ENCODE data around the gene DENND1B. TPM values are rescaled to one million over a fixed set of nuclear protein-coding genes. Genes with fewer than 3 reads are reported as not detected.

DENND1B gene
- total and polyA plus RNA-seq, 4 experiments from 2014 or later = 12.5 to 26.3 (median 22.5) TPM

- Histone ChIP-seq H3K4me3 (ENCODE audit: low read length in 2 of 2) (no peak overlapping the region), H3K36me3 (ENCODE audit: insufficient read depth, low read length) (no peaks in the 10 kb centered on the region), H3K4me1 (ENCODE audit: insufficient read depth, low read length) (no peaks in the 10 kb centered on the region), H3K27me3 (ENCODE audit: insufficient read depth, low read length) (no peaks in the 10 kb centered on the region), H3K9me3 (ENCODE audit: control insufficient read depth in 1 of 2, low read length in 2 of 2) (peaks cover 0 to 15% of the 10 kb centered on the region in 2 donors), H3K27ac (ENCODE audit: low read depth, low read length) (no peak overlapping the region)
- ChIA-PET CTCF (ENCODE audit: partially characterized antibody) (no interaction called here), POLR2A (ENCODE audit: partially characterized antibody) (no interaction called here)
- H3K9me3 Mint-ChIP-seq = peaks cover 2 to 44% (median 36%) of the 10 kb centered on the region in 8 donors
- no peaks in the 10 kb centered on the region for H3K4me1 Mint-ChIP-seq
- H3K4me3 Mint-ChIP-seq = no peak overlapping the region
- H3K27ac Mint-ChIP-seq = no peak overlapping the region
- intact Hi-C loops (cut with micrococcal nuclease) = no loop called here
- H3K36me3 Mint-ChIP-seq = peaks cover 23 to 24% of the 10 kb centered on the region in 2 donors
- no peaks in the 10 kb centered on the region for H3K27me3 Mint-ChIP-seq
- DNase-seq = no peak
Observed at GRCh38 chr1:197797010-197797409, 21.7 kb upstream of the DENND1B start.

GRCh38 chr1:197788741-197789739, 13.8 kb upstream of the DENND1B start:
- peak overlapping the region in 1 of 7 donors; percentile 6 for H3K27ac Mint-ChIP-seq
- H3K4me1 ChIP-seq (ENCODE audit: insufficient read depth, low read length) = no peaks in the 10 kb centered on the region
- intact Hi-C loops (cut with micrococcal nuclease) = no loop called here
- no peaks in the 10 kb centered on the region for H3K36me3 Mint-ChIP-seq
- no peak for DNase-seq
- H3K27ac ChIP-seq (ENCODE audit: low read depth, low read length) = no peak overlapping the region
- no peaks in the 10 kb centered on the region for H3K27me3 ChIP-seq (ENCODE audit: insufficient read depth, low read length)
- no peaks in the 10 kb centered on the region for H3K4me1 Mint-ChIP-seq
- H3K9me3 ChIP-seq (ENCODE audit: control insufficient read depth in 1 of 2, low read length in 2 of 2) = no peaks in the 10 kb centered on the region
- H3K4me3 Mint-ChIP-seq = no peak overlapping the region
- no peak overlapping the region for H3K4me3 ChIP-seq (ENCODE audit: low read length in 2 of 2)
- H3K27me3 Mint-ChIP-seq = no peaks in the 10 kb centered on the region
- H3K36me3 ChIP-seq (ENCODE audit: insufficient read depth, low read length) = no peaks in the 10 kb centered on the region
- ChIA-PET POLR2A (ENCODE audit: partially characterized antibody) (no interaction called here), CTCF (ENCODE audit: partially characterized antibody) (interaction anchor here (1.3 kb wide), 1 partner anchor 79 kb away, joined by 4 read pairs; no protein-coding TSS in a partner anchor)
- no peaks in the 10 kb centered on the region for H3K9me3 Mint-ChIP-seq

- CTCF ChIA-PET (ENCODE audit: partially characterized antibody) = no interaction called here
- intact Hi-C loops (cut with micrococcal nuclease) = no loop called here
- H3K4me1 Mint-ChIP-seq = no peaks in the 10 kb centered on the region
Observed at GRCh38 chr1:197787623-197788536, 12.6 kb upstream of the DENND1B start.

GRCh38 chr1:197787056-197787455, 11.8 kb upstream of the DENND1B start:
- H3K27me3 Mint-ChIP-seq = no peaks in the 10 kb centered on the region
- Histone ChIP-seq H3K27ac (ENCODE audit: low read depth, low read length) (no peak overlapping the region), H3K36me3 (ENCODE audit: insufficient read depth, low read length) (no peaks in the 10 kb centered on the region), H3K27me3 (ENCODE audit: insufficient read depth, low read length) (no peaks in the 10 kb centered on the region), H3K9me3 (ENCODE audit: control insufficient read depth in 1 of 2, low read length in 2 of 2) (no peaks in the 10 kb centered on the region), H3K4me1 (ENCODE audit: insufficient read depth, low read length) (no peaks in the 10 kb centered on the region), H3K4me3 (ENCODE audit: low read length in 2 of 2) (no peak overlapping the region)
- H3K9me3 Mint-ChIP-seq = no peaks in the 10 kb centered on the region
- intact Hi-C loops (cut with micrococcal nuclease) = no loop called here
- no peak overlapping the region for H3K27ac Mint-ChIP-seq
- DNase-seq = no peak
- H3K4me1 Mint-ChIP-seq = peaks cover 0 to 1% (median 0%) of the 10 kb centered on the region in 4 donors
- ChIA-PET CTCF (ENCODE audit: partially characterized antibody) (interaction anchor here (0.9 kb wide), 1 partner anchor 13 kb away, joined by 3 read pairs; no protein-coding TSS in a partner anchor), POLR2A (ENCODE audit: partially characterized antibody) (no interaction called here)
- H3K4me3 Mint-ChIP-seq = no peak overlapping the region
- no peaks in the 10 kb centered on the region for H3K36me3 Mint-ChIP-seq

More at GRCh38 chr1:197787623-197788536, 12.6 kb upstream of the DENND1B start:
- Histone ChIP-seq H3K27ac (ENCODE audit: low read depth, low read length) (no peak overlapping the region), H3K36me3 (ENCODE audit: insufficient read depth, low read length) (no peaks in the 10 kb centered on the region), H3K4me1 (ENCODE audit: insufficient read depth, low read length) (no peaks in the 10 kb centered on the region), H3K27me3 (ENCODE audit: insufficient read depth, low read length) (no peaks in the 10 kb centered on the region), H3K4me3 (ENCODE audit: low read length in 2 of 2) (no peak overlapping the region), H3K9me3 (ENCODE audit: control insufficient read depth in 1 of 2, low read length in 2 of 2) (no peaks in the 10 kb centered on the region)
- Mint-ChIP-seq H3K4me3 (no peak overlapping the region), H3K27me3 (no peaks in the 10 kb centered on the region), H3K36me3 (no peaks in the 10 kb centered on the region), H3K27ac (no peak overlapping the region), H3K9me3 (no peaks in the 10 kb centered on the region)
- POLR2A ChIA-PET (ENCODE audit: partially characterized antibody) = no interaction called here
- DNase-seq = no peak

- Mint-ChIP-seq H3K27ac (no peak overlapping the region), H3K27me3 (no peaks in the 10 kb centered on the region), H3K36me3 (no peaks in the 10 kb centered on the region), H3K9me3 (no peaks in the 10 kb centered on the region), H3K4me3 (no peak overlapping the region), H3K4me1 (peaks cover 0 to 1% (median 0%) of the 10 kb centered on the region in 4 donors)
- H3K27me3 ChIP-seq (ENCODE audit: insufficient read depth, low read length) = no peaks in the 10 kb centered on the region
- no peaks in the 10 kb centered on the region for H3K4me1 ChIP-seq (ENCODE audit: insufficient read depth, low read length)
- CTCF ChIA-PET (ENCODE audit: partially characterized antibody) = interaction anchor here (0.9 kb wide), 2 partner anchors 11 to 14 kb away, joined by 3 read pairs; partner anchors contain the start of gene DENND1B
- no peaks in the 10 kb centered on the region for H3K36me3 ChIP-seq (ENCODE audit: insufficient read depth, low read length)
- H3K9me3 ChIP-seq (ENCODE audit: control insufficient read depth in 1 of 2, low read length in 2 of 2) = no peaks in the 10 kb centered on the region
- POLR2A ChIA-PET (ENCODE audit: partially characterized antibody) = interaction anchor here (0.9 to 1.0 kb wide), 2 partner anchors 11 to 23 kb away, joined by 3 read pairs; partner anchors contain the start of gene DENND1B
- no peak overlapping the region for H3K4me3 ChIP-seq (ENCODE audit: low read length in 2 of 2)
- no peak overlapping the region for H3K27ac ChIP-seq (ENCODE audit: low read depth, low read length)
- intact Hi-C loops (cut with micrococcal nuclease) = no loop called here
- no peak for DNase-seq
Observed at GRCh38 chr1:197786280-197786679, 11.0 kb upstream of the DENND1B start.

GRCh38 chr1:197783510-197783948, 8.2 kb upstream of the DENND1B start:
- Mint-ChIP-seq H3K27me3 (no peaks in the 10 kb centered on the region), H3K36me3 (no peaks in the 10 kb centered on the region), H3K9me3 (no peaks in the 10 kb centered on the region), H3K4me3 (no peak overlapping the region), H3K4me1 (peaks cover 9 to 10% (median 10%) of the 10 kb centered on the region in 4 donors), H3K27ac (no peak overlapping the region)
- ChIA-PET CTCF (ENCODE audit: partially characterized antibody) (interaction anchor here (0.8 kb wide), 1 partner anchor 85 kb away, joined by 3 read pairs; no protein-coding TSS in a partner anchor), POLR2A (ENCODE audit: partially characterized antibody) (no interaction called here)
- intact Hi-C loops (cut with micrococcal nuclease) = no loop called here
- no peaks in the 10 kb centered on the region for H3K36me3 ChIP-seq (ENCODE audit: insufficient read depth, low read length)
- no peak for DNase-seq
- H3K4me1 ChIP-seq (ENCODE audit: insufficient read depth, low read length) = peaks cover 8% of the 10 kb centered on the region
- no peaks in the 10 kb centered on the region for H3K27me3 ChIP-seq (ENCODE audit: insufficient read depth, low read length)
- H3K4me3 ChIP-seq (ENCODE audit: low read length in 2 of 2) = no peak overlapping the region
- no peaks in the 10 kb centered on the region for H3K9me3 ChIP-seq (ENCODE audit: control insufficient read depth in 1 of 2, low read length in 2 of 2)
- H3K27ac ChIP-seq (ENCODE audit: low read depth, low read length) = no peak overlapping the region
